GM19438 (cell line): Measurements from ENCODE around the gene CES3.
"Not testable (repeated sequence)": the region's sequence is repeated elsewhere in the genome, so short reads cannot be mapped to it uniquely, and the experiment has no call there.

Source experiments
- ATAC-seq: cut with Tn5 transposase; IDR thresholded peaks from one replicate; pipeline ENCODE4 v1.9.1; 2021; ENCODE audit warnings: low read depth; ENCODE audit not compliant: unreplicated experiment

Gene CES3

DNA sequence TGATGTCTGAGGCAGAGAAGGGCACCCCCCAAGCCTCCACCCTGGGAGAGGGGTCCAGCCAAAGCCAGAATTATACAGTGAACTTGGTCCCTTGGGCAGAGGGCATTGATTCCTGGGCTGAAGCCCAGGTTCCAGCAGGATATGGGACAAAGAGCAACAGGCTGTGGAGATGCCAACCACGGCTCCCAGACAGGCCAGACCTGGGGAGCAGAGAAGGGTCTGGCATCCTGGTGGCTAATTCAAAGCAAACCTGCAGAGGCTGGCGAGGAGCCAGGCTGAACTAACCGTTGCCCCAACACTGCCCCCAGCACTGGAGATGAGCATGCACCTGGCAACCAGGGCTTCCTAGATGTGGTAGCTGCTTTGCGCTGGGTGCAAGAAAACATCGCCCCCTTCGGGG, 3.0 kb downstream of the CES3 start:
- ATAC-seq: no peak

DNA sequence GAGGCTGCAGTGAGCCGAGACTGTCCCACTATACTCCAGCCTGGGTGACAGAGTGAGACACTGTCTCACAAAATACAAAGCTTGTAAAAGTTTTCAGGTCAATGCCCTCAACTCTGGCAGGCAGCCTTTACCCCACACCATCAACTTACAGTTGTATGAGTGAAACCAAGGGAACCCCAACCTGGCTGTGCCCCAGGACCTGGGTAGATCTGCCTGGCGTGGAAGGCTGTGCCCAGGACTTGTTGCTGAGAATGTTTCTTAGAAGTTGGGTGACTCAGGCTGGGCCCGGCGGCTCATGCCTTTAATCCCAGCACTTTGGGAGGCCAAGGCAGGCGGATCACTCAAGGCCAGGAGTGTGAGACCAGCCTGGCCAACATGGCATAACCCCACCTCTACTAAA, 7.8 kb downstream of the CES3 start:
- ATAC-seq: no peak

DNA sequence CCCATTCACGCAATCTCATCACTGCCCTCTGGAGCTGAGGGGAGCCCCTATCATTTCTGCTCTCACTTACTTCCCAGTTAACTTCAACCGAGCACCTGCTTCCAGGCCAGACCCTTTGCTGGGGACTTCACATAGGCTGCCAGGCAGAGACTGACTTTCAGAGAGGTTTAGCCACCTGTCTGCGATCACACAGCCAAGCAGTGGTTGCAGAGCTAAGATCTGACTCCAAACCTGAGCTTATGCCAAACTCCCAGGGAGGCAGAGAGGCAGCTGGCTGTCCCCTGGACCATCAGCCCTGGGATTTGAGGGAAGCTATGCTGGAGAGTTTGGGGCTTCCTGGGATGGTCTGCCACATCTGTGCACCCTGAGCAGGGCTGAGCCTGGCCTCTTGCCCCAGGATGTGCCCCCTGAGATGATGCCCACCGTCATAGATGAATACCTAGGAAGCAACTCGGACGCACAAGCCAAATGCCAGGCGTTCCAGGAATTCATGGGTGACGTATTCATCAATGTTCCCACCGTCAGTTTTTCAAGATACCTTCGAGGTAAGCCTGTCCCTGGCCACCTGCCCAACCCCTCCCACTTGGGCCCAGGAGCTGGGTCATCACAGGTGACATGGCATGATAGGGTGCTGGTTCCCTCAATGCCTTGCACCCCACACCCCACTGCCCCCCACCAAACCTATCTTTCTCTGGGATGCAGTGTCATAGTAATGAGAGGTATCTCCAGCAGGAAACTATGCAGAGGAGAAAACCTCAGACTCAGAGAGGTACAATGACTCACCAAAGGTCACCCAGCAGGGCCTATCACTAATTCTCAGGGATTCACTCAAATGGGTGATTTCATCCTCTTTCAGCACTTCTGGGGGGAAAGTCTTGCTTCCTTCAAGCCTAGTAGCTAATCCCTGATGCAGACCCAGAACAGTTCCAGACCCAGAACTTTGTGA, 10.0 kb downstream of the CES3 start:
- ATAC-seq: no peak

GRCh38 chr16:66972983-66973382, 11.9 kb downstream of the CES3 start:
- ATAC-seq: no peak

DNA sequence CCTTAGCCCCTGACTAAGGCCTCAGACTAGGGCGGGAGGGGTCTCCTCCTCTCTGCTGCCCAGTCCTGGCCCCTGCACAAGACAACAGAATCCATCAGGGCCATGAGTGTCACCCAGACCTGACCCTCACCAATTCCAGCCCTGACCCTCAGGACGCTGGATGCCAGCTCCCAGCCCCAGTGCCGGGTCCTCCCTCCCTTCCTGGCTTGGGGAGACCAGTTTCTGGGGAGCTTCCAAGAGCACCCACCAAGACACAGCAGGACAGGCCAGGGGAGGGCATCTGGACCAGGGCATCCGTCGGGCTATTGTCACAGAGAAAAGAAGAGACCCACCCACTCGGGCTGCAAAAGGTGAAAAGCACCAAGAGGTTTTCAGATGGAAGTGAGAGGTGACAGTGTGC, 12.7 kb downstream of the CES3 start:
- no peak for ATAC-seq

DNA sequence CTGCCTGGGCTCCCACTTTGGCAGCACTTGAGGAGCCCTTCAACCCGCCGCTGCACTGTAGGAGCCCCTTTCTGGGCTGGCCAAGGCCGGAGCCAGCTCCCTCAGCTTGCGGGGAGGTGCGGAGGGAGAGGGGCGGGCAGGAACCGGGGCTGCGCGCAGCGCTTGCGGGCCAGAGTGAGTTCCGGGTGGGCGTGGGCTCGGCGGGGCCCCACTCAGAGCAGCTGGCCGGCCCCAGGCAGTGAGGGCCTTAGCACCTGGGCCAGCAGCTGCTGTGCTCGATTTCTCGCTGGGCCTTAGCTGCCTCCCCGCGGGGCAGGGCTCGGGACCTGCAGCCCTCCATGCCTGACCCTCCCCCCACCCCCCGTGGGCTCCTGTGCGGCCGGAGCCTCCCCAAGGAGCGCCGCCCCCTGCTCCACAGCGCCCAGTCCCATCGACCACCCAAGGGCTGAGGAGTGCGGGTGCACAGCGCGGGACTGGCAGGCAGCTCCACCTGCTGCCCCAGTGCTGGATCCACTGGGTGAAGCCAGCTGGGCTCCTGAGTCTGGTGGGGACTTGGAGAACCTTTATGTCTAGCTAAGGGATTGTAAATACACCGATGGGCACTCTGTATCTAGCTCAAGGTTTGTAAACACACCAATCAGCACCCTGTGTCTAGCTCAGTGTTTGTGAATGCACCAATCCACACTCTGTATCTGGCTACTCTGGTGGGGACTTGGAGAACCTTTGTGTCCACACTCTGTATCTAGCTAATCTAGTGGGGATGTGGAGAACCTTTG, 13.3 kb downstream of the CES3 start:
- not testable (repeated sequence) for ATAC-seq

DNA sequence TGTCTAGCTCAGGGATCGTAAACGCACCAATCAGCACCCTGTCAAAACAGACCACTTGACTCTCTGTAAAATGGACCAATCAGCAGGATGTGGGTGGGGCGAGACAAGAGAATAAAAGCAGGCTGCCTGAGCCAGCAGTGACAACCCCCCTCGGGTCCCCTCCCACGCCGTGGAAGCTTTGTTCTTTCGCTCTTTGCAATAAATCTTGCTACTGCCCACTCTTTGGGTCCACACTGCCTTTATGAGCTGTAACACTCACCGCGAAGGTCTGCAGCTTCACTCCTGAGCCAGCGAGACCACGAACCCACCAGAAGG, 13.8 kb downstream of the CES3 start:
- not testable (repeated sequence) for ATAC-seq

DNA sequence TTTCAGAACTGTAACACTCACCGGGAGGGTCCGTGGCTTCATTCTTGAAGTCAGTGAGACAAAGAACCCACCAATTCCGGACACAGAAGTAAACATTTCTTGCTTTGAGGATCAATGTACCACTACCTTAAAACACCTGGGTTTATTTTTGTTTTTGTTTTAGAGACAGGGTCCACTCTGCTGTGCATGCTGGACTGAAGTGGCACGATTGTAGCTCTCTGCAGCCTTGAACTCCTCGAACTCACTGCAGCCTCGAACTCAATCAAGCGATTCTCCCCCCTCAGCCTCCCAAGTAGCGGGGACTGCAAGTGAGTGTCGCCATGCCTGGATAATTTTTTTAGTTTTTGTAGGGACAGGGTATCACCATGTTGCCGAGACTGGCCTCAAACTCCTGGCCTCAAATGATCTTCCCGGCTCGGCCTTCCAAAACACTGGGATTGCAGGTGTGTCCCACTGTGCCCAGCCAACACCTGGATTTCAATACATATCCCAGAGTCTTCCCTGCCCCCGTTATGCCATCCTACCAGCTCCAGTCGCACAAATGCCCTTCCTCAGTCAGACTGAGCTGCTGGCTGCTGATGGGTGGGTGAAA, 14.3 kb downstream of the CES3 start:
- no peak for ATAC-seq

GRCh38 chr16:66976746-66977145, 15.7 kb downstream of the CES3 start:
- no peak for ATAC-seq

DNA sequence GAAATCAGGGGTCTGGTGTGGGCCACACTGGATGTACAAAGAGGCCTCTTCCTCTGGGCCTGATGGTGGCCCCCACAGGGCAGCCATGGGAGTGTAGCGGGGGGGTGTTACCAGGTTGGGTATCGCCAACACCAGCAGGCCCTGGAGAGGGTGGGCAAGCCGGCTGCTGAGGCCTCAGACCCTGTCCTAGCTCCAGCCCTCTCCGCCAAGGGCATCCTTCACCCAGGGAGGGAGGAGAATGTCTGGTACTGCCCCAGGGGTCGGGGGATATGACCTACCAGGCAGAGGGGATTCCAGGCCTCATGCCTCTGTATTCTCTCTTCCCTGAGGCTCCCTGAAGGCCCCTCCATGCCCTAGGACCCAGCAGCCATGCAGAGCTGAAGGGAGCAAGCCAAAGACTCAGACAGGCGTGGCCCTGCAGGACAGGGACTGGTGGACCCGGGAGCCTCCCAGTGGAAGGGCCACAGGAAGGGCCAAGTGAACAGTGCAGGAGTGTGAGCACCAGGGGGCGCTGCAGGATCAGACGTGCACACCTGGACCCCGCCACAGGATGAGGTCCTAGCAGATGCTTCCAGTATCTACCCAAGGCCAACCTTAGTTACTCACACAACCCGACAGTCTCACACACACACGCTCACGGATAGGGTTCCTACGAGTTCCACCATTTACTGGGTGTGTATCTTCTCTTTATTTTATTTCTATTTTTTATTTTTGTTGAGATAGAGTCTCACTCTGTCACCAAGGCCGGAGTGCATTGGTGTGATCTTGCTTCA, 16.5 kb downstream of the CES3 start:
- ATAC-seq: no peak

- ATAC-seq: no peak
Observed at GRCh38 chr16:66979011-66979717, 18.1 kb downstream of the CES3 start.

DNA sequence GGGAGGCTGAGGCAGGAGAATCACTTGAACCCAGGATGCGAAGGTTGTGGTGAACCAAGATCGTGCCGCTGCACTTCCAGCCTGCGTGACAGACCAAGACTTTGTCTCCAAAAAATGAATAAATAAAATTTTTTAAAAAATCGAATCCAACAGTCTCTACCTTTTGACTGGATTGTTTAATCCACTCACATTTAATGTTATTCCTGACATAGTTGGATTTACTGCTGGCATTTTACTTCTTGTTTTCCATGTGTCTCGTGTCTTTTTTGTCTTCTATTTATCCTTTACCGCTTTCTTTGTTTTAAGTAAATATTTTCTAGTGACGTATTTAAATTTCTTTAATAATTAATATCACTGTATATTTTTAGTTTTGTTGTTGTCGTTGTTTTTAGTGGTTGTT, 22.0 kb downstream of the CES3 start:
- no peak for ATAC-seq

DNA sequence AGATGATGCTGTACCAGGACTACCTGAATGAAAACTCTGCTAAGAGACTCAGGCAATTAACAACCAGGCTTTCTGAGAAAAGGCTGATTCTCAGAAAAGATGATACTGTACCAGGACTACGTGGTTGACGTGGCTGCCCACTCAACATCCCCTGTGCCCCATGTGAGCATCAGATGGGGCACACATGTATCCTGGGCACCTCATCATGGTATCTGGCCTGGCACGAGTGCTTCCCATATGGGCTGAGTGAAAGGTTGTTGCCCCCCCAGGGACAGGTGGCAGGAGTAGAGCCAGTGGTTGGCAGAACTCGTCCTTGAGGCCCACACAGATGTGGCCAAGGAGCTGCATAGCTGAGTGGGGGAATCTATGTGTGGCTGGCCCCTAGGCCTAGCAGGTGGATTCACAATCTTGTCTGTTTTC, 23.8 kb downstream of the CES3 start:
- no peak for ATAC-seq

DNA sequence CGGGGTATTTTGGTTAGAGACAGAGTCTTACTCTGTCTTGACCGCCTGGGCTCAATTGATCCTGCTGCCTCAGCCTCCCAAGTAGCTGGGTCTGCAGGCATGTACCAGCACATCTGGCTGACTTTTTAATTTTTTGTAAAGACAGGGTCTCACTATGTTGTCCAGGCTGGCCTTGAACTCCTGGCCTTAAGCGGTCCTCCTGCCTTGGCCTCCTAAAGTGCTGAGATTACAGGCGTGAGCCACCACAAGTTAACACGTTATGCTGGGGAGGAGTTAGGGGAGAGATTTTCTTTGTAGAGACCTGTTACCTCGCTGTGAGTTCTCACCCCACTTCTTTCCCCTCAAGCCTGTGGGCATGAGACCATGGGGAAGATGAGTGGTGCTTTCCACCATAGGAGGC, 25.5 kb downstream of the CES3 start:
- ATAC-seq: no peak

- ATAC-seq: no peak
Observed at GRCh38 chr16:66988197-66988788, 27.2 kb downstream of the CES3 start, which contains the start of gene CES4A. Gene CES4A (plus strand): TSS chr16:66988589. CDS start chr16:66988773, 184 bp downstream.

DNA sequence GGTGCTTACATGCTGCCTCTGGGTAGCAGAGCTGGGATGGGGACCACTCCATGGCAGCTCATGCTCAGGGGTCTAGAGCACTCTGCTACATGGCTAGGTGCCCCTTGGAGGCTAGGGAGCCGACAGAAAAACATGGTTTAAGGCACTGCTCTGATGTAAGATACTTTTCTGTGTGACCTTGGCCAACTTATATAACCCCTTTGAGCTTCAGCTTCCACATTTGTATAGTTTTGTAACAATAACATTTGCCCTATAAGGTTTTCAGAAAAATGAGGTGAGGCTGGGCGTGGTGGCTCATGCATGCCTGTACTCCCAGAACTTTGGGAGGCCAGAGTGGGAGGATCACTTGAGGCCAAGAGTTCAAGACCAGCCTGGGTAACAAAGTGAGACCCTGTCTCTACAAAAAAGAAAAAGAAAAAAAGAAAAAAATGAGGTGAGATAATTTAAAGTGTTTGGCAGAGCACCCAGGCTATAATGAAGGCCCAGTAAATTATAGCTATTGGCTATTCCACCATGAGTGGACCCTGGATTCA, 30.5 kb downstream of the CES3 start:
- no peak for ATAC-seq

- ATAC-seq: not testable (repeated sequence)
Observed at GRCh38 chr16:66993558-66993957, 32.5 kb downstream of the CES3 start.

DNA sequence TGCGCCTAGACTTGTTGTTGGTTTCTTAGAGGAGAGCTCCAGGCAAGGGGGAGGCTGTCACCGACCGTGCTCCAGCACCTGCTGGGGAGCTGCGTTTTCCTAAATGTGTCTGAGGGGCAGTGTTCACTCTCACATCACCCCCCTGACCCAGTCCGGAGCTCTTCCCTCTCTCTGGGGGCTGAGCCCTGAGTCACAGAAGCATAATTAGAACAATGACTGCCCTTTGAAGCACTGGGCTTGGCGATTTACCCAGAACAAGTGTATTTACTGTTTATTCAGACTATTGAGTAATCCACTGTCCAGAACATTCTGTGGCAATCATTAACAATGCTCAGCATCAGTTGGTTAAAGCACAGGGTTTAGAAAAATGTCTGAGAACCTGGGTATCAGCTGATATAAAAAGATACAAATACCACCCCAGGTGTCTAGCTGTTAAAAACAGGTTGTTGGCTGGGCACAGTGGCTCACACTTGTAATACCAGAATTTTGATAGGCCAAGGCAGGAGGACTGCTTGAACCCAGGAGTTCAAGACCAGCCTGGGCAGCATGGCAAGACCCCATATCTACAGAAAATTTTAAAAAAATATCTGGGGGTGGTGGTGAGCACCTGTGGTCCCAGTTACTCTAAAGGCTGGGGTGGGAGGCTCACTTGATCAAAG, 35.4 kb downstream of the CES3 start:
- ATAC-seq: no peak

GRCh38 chr16:66996983-66997358, 35.9 kb downstream of the CES3 start:
- no peak for ATAC-seq
